Stimulated activated CD4-positive, alpha-beta T cell treated with anti-CD3 and anti-CD28 coated beads, TNF-alpha, amount 100 ng/mL, for 4 hours (primary cell): ENCODE results near the gene ALG1L2.
"Not testable (repeated sequence)": the region's sequence is repeated elsewhere in the genome, so short reads cannot be mapped to it uniquely, and the experiment has no call there.

Experiments
- DNase-seq, 3 experiments: peaks; one replicate each; pipeline ENCODE4 v3.0.0-alpha.2; 2020; ENCODE audit warnings: low read depth in 3 of 3

ALG1L2 gene

GRCh38 chr3:130081351-130081881, at the start of gene ALG1L2:
TSS of gene ALG1L2 (plus strand) at chr3:130081831. CDS start at chr3:130082017, 186 bp downstream.
- DNase-seq = no peak

DNA sequence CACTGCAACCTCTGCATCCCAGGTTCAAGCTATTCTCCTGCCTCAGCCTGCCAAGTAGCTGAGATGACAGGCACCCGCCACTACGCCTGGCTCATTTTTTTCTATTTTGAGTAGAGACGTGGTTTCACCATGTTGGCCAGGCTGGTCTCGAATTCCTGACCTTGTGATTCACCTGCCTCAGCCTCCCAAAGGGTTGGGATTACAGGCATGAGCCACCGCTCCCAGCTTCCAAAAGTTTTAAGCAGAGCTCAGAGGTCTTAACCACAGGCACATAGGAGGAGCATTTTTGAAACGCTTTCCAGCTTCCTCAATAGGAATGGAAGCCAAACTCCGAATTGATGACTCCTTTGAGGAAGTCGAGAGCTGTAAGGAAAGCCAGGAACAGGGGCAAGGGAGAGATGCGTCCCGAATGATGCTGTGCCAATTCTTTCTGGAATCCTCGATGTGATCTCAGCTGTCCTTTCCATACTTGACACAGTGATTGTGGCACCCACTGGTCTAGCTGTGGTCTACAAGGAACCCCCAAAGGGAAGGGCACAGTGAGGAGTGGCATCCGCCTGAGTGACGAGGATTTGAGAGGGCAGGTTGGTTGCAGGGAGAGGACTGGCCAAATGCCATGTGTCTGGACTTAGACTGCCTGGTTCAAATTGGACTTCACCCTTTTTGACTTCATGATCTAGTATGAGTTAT, 44.4 kb upstream of the ALG1L2 start:
- not testable (repeated sequence) for DNase-seq

GRCh38 chr3:130042736-130043135, 38.9 kb upstream of the ALG1L2 start:
- DNase-seq = not testable (repeated sequence)

DNA sequence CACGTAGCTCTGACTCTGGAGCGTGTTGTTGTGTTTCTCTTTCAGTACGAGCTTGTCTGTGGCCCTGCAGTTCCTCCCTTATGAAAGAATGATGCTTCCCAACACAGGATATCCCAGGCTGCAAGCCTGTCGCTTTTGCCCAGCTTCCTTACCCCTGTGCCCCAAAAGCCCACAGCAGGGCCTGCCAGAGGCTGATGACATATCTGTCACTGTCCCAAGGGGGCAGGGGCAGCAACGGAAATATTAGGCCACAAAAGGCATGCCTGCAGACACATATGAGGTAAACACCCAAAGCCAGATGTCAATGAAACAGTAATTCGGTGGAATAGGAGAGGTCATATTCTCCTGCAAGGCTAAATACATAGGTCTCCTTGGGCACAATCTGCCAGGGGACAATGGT, 38.0 kb upstream of the ALG1L2 start:
- DNase-seq = not testable (repeated sequence)

GRCh38 chr3:130044370-130044769, 37.3 kb upstream of the ALG1L2 start:
- DNase-seq = no peak

DNA sequence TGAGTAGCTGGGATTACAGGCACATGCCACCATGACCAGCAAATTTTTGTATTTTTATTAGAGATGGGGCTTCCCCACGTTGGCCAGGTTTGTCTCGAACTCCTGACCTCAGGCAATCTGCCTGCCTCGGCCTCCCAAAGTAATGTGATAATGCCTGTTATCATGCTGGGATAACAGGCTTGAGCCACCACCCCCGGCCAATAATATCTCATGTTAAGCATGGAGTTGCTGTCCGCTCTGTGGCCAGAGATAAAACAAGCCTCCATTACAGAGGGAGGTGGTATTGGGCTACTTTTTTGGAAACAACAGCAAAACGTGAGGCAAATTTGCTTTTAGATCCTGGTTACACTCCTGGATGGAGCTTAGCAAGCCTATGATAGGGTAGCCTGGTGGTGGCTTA, 32.9 kb upstream of the ALG1L2 start:
- DNase-seq = no peak

DNA sequence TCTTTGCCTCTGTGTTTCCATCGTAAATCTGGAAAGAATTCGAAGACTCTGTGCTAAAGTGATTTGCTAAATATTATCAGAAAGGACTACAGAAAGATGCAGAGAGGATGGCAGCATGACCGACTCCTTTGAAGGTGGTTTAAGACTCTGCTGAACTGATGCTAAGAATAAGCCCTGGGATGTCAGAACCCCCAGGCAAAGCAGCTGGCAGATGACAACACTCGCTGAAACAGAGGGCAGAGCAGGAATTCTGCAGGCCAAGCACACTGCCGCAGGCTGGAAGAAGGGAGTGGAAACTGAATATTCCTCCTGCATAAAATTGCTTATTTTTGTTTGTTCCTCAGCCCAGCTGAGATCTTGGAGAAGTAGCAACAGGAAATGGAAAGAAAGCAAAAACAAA, 29.3 kb upstream of the ALG1L2 start:
- not testable (repeated sequence) for DNase-seq

- DNase-seq = not testable (repeated sequence)
Observed at GRCh38 chr3:130052965-130053364, 28.7 kb upstream of the ALG1L2 start.

- not testable (repeated sequence) for DNase-seq
Observed at GRCh38 chr3:130057536-130058266, 23.9 kb upstream of the ALG1L2 start.

DNA sequence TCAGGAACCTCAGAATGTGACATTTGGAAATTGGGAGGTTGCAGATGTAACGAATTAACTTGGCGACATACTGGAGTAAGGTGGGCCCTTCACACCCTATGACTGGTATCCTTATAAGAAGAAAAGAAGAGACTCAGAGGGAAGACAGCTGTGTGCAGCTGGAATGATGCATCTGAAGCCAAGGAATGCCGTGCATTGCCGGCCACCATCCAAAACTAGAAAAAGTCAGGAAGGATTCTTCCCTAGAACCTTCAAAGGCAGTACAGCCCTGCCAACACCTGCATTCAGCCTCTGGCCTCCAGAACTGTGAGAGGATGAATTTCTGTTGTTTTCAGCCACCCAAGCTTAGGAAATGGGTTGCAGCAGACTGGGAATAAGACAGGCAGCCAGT, 23.4 kb upstream of the ALG1L2 start:
- not testable (repeated sequence) for DNase-seq

DNA sequence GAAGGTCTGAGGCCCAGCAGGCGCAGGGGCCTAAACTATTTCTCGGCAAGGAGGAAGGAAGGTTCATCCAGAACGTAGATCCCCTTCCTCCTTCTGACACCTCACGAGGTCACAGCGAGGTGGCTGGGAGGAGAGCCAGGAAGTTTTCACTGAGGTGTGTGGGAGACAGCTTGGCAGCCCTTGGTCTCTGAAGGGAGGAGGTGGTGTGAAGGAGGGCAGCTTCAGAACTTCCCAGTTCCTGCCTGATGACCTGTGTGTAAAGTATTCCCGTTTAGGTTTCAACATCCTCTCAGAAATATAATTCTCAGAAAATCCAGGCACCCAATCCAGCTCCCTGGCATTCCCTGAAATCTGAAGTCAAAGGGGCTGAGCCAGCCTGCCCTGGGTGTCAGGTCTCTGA, 22.9 kb upstream of the ALG1L2 start:
- DNase-seq = not testable (repeated sequence)

DNA sequence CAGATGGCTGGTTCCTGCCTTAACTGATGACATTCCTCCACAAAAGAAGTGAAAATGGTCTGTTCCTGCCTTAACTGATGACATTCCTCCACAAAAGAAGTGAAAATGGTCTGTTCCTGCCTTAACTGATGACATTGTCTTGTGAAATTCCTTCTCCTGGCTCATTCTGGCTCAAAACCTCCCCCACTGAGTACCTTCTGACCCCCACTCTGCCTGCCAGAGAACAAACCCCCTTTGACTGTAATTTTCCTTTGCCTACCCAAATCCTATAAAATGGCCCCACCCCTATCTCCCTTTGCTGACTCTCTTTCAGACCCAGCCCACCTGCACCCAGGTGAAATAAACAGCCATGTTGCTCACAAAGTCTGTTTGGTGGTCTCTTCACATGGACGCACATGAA, 22.5 kb upstream of the ALG1L2 start:
- not testable (repeated sequence) for DNase-seq

DNA sequence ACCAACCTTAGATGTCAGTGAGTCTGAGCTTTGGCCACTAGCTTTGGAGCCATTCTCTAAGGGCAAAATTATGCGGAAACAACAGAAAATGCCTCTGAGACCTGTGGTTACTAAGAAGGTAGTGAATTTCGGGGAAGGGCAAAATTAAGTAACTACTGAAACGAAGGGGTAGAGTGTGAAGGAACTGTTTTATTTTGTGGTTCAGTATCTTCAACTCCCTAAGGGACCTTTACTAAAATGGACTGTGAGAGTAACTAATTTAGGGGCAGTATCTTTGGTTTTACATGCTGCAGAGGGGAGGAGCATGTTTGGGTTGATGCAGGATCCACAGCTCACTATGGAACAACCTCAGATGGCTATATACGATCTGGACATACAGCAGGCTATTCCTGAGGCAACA, 8.0 kb upstream of the ALG1L2 start:
- no peak for DNase-seq

GRCh38 chr3:130077636-130078035, 4.0 kb upstream of the ALG1L2 start:
- no peak for DNase-seq

DNA sequence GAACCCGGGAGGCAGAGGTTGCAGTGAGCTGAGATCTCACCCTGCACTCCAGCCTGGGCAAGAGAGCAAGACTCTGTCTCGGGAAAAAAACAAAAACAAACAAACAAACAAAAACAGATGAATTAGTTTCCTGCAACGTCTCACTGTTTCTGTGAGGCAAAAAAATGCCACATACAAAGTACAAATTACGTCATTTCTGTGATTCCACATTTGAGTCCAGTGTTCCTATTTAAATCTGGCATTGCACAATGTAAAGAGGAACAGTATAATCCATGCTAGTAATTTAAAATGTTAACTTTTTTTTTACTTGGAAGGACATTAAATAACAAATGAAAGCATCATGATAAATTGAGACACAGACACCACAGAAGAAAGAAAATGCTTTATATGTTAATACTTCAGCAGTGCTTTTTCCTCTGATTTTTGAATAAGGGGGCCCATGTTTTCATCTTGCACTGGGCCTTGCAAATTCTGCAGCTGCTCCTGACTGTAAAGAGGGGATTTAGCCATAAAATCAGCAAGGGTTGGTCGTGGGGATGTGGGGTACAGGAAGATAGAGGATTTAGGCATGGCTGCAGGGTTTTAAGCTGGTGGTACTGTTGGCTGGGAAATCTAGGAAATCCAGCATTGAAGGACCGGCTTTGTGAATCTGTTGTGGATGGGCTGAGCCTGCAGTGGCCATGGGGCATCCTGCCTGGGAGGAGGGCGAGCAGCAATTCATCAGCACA, 1.9 kb downstream of the ALG1L2 start:
- DNase-seq = not testable (repeated sequence)

DNA sequence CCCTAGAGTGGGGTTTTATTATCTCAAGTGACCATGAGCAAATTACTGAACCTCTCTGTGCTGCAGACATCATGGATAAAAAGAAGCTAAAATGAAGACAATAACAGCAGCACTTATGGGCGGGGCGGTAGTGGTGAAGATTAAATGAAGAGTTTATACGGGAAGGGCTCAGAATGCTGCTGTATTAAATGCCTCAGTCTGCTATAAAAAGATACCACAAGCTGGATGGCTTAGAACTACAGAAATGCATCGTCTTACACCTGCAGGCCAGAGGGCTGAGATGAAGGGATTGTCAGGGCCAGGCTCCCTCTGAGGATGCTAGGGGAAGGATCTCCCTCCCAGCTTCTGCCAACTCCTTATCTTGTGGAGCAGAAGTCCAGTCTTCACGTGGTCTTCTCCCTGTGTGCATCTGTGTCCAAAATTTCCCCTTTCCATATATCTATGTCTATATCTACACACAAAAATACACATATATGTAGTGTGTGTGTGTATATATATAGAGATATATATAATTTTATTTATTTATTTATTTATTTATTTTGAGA, 2.9 kb downstream of the ALG1L2 start:
- no peak for DNase-seq

DNA sequence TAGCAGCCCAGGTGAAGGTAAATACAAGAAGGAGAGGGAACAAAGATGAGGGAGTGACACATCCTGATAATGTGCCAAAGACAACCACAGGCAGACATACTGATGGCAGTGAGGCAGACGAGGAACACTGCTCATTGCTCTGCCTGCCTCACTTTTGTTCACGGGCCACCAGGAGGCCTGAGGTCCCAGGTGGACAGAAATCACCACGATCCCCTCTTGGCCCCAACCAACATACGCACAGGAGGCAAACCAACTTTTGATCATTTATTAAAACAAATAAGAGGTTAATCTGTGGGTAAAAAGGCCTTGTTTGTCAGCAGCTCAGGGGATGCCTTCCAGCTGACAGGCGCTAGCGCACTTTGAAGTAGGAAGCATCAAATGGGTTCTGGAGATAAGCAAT, 4.2 kb downstream of the ALG1L2 start:
- DNase-seq = no peak

DNA sequence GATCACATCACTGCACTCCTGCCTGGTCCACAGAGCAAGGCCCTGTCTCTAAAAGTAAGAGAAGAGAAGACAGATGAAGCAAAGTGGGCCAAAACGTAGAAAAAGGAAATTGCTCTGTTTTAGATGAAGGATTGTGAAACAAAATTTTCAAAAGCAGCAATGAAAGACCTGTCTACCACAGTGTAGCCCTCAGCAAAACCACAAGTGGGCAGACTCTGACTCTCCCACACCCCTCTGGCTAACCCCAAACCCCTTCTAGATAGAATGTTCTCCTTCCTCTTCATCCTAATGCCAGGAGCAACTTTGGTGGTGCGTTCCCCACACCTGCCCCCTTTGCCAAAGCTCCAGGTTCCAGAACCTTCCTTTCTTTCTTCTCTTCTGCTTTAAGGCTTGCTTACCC, 5.0 kb downstream of the ALG1L2 start:
- not testable (repeated sequence) for DNase-seq

DNA sequence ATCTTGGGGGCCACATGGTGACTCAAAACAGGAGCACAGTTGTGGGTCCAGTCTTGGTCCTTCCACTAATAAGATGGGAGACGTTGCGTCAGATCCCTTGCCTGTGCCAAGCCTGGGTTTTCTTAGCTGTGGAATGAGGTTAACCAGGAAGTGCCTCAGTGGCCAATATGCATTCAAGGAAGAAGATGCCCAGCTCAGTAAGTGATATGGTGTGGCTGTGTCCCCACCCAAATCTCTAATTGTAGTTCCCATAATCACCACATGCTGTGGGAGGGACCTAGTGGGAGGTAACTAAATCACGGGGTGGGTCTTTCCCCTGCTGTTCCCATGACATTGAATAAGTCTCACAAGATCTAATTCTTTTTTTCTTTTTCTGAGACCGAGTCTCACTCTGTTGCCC, 6.4 kb downstream of the ALG1L2 start:
- no peak for DNase-seq

GRCh38 chr3:130090681-130091080, 9.1 kb downstream of the ALG1L2 start:
- DNase-seq = not testable (repeated sequence)

DNA sequence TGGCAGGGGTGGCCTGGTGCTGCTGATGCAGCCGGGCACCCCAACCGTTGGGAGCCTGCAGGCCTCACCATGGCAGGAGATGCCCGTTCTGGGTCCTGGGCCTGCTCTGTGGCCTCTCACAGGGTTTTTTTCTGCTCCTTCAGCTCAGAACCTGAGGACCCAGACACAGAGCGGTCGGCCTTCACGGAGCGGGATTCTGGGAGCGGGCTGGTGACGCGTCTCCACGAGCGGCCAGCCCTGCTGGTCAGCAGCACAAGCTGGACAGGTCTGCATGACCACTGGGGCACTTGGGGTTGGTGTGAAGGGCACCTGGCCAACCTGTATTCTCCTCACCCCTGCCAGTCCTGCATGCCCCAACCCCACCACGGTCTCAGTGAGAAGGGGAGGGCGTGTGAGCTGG, 10.3 kb downstream of the ALG1L2 start:
- DNase-seq = no peak

- DNase-seq = no peak
Observed at GRCh38 chr3:130093741-130094391, 12.2 kb downstream of the ALG1L2 start.
